Measurements from ENCODE around the gene USP24. TPM values are rescaled to one million over a fixed set of nuclear protein-coding genes. Genes with fewer than 3 reads are reported as not detected.

USP24 gene
- total RNA-seq, 1 donor from 2014 or later: 37.7 TPM

DNA sequence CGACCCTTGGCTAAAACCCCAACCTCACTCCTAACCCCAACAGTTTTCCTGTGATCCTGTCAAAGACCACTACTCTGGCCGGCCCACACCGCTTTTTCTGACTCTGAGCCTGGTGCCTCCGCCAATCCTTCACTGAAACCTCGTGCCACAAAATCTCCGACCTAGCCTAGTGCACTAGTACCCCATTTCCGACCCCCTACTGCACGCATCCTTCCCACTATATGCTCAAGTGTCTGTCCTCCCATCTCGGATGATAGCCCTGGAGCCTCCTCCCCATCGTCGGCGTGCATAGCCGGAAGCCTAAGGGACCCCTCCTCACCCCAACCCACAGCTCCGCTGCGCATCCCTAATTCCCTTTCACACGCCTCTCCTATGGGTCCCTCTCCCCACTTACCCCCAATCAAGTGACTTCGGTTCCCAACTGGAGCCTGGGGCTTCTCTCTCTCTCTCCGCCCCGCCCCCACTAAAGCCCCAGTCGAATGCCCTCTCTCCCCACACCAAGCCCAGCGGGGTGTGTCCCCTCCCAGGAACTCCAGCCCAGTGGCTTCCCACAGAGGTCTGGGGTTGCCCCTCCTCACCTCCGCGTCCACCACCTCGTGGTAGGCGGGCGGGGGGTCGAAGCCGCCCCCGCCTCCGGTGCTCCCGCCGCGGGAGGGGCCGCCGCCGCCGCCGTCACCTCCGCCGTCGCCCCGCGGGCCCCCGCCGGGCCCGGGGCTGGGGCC lies 791 bp downstream of the USP24 start:
- TF ChIP-seq, protein P1, sequence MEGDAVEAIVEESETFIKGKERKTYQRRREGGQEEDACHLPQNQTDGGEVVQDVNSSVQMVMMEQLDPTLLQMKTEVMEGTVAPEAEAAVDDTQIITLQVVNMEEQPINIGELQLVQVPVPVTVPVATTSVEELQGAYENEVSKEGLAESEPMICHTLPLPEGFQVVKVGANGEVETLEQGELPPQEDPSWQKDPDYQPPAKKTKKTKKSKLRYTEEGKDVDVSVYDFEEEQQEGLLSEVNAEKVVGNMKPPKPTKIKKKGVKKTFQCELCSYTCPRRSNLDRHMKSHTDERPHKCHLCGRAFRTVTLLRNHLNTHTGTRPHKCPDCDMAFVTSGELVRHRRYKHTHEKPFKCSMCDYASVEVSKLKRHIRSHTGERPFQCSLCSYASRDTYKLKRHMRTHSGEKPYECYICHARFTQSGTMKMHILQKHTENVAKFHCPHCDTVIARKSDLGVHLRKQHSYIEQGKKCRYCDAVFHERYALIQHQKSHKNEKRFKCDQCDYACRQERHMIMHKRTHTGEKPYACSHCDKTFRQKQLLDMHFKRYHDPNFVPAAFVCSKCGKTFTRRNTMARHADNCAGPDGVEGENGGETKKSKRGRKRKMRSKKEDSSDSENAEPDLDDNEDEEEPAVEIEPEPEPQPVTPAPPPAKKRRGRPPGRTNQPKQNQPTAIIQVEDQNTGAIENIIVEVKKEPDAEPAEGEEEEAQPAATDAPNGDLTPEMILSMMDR (IDR thresholded peaks at IDR 0.05; ENCODE audit: unreplicated experiment): no peak
- H3K36me3 Mint-ChIP-seq (ENCODE audit: low read depth, unreplicated experiment): peaks cover 13% of the 10 kb centered on the region
- peak overlapping the region; percentile 96 for H3K4me3 Mint-ChIP-seq (ENCODE audit: unreplicated experiment)
- H3K27me3 Mint-ChIP-seq (ENCODE audit: unreplicated experiment): peaks cover 7% of the 10 kb centered on the region
- DNase-seq (ENCODE audit: low spot score): peak; percentile 33
- H3K9me3 Mint-ChIP-seq (ENCODE audit: unreplicated experiment): no peaks in the 10 kb centered on the region
- peaks cover 60% of the 10 kb centered on the region for H3K4me1 Mint-ChIP-seq (ENCODE audit: unreplicated experiment)
- H3K27ac Mint-ChIP-seq (ENCODE audit: unreplicated experiment): peak overlapping the region; percentile 53

DNA sequence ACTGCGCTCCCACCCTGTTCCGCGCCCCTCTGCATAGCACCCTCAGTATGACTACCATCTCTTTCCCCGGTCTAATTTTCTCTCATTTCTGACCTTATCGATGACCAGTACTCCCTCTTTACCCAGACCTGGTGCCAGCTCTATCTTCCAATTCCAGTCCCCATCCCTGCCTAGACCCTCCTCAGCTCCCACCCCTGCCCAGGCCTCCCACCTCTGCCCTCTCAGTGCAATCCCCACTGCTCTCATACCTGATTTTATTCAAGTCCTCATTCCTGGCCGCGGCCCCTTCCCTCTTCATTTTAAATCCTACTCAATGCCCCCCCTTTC lies 1.3 kb downstream of the USP24 start:
- Mint-ChIP-seq H3K4me1 (ENCODE audit: unreplicated experiment) (peaks cover 63% of the 10 kb centered on the region), H3K27ac (ENCODE audit: unreplicated experiment) (peak overlapping the region; percentile 53), H3K27me3 (ENCODE audit: unreplicated experiment) (peaks cover 7% of the 10 kb centered on the region), H3K9me3 (ENCODE audit: unreplicated experiment) (no peaks in the 10 kb centered on the region), H3K4me3 (ENCODE audit: unreplicated experiment) (peak overlapping the region; percentile 96), H3K36me3 (ENCODE audit: low read depth, unreplicated experiment) (peaks cover 13% of the 10 kb centered on the region)
- TF ChIP-seq, protein P1 (IDR thresholded peaks at IDR 0.05; ENCODE audit: unreplicated experiment): no peak
- no peak for DNase-seq (ENCODE audit: low spot score)

DNA sequence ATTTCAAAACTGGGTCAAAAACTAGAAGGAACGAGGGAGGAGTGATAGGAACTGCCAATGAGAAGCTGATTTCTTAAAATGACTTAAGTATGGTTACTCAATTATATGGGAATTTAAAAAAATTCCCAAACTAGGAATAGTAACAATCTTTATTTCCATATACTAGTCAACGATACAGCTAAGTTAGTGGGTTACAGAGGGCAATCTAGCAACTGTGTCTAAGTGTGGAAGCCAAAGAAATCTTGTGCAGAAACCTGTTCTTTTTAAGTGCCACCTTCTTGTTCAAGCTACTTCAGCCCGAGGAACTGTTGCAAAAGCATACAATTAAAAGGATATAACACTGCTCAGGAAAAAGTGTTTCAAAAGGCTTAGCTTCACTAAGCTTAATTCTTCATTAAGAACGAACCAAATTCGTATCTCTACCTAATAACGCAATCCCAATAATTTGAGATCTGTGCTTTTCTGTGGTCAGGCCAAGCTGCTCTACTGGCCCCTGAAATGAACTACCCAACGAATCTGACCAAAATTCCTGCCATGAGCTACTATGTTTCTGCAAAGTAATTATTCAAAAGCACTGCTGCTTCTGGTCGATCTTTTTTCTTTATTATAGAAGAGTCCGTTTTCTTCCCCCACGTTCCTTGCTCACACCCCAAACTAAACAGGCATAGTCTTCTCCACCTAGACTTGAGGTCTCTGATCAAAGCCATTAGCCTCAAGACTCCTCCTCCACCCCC lies 1.8 kb downstream of the USP24 start:
- TF ChIP-seq, protein P1 (IDR thresholded peaks at IDR 0.05; ENCODE audit: unreplicated experiment): no peak
- Mint-ChIP-seq H3K4me3 (ENCODE audit: unreplicated experiment) (peak overlapping the region; percentile 96), H3K27ac (ENCODE audit: unreplicated experiment) (peak overlapping the region; percentile 34), H3K4me1 (ENCODE audit: unreplicated experiment) (peaks cover 63% of the 10 kb centered on the region), H3K36me3 (ENCODE audit: low read depth, unreplicated experiment) (peaks cover 13% of the 10 kb centered on the region), H3K9me3 (ENCODE audit: unreplicated experiment) (no peaks in the 10 kb centered on the region), H3K27me3 (ENCODE audit: unreplicated experiment) (peaks cover 7% of the 10 kb centered on the region)
- no peak for DNase-seq (ENCODE audit: low spot score)

DNA sequence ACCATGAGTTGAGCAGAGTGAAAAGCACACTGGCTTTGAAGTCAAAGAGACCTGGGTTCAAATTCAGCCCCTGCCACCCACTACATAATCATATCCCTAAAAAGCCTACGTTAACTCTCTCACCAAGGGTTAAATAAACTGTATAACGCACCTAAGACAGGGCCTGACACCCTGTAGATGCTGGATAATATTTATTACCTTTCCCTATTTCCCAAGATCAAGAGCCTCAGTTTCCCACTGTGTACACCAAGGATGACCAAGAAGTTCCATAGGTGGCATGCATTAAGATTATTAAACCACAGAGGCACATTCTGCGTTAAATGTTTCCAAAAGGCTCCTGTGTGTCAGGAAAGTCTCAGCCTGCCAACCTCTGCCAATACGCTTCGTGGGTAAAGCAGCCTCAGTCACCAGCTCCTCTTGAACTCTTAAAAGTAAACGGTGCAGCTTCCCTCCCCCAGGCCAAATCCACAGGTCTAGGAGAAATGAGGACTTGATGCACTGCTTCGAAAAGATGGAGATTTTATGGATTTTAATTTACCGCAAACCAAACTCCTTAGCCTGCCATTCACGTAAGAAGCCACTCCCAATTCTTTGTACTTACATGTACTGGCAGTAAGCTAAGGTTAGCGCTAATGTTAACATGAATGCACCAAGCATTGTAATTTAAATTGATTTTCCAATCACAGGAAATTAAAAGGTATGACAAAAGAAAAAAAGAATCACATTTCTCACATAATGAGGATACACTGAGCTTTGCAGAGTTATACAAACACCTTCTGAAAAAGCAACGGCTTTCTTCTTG lies 2.6 kb downstream of the USP24 start:
- Mint-ChIP-seq H3K9me3 (ENCODE audit: unreplicated experiment) (no peaks in the 10 kb centered on the region), H3K27ac (ENCODE audit: unreplicated experiment) (no peak overlapping the region), H3K36me3 (ENCODE audit: low read depth, unreplicated experiment) (peaks cover 13% of the 10 kb centered on the region), H3K4me1 (ENCODE audit: unreplicated experiment) (peaks cover 60% of the 10 kb centered on the region), H3K27me3 (ENCODE audit: unreplicated experiment) (peaks cover 7% of the 10 kb centered on the region), H3K4me3 (ENCODE audit: unreplicated experiment) (peak overlapping the region; percentile 96)
- no peak for DNase-seq (ENCODE audit: low spot score)
- TF ChIP-seq, protein P1 (IDR thresholded peaks at IDR 0.05; ENCODE audit: unreplicated experiment): no peak

Data from endothelial cell (in vitro differentiated cells).